Fibroblast of skin of scalp (primary cell): ENCODE measurements around the gene CGB1. TPM values are rescaled to one million over a fixed set of nuclear protein-coding genes. Genes with fewer than 3 reads are reported as not detected.
"Not testable (repeated sequence)": the region's sequence is repeated elsewhere in the genome, so short reads cannot be mapped to it uniquely, and the experiment has no call there.

ENCODE experiments used
- DNase-seq: peaks from one replicate; pipeline ENCODE4 v3.0.0-alpha.2; 2013
- polyA plus RNA-seq, 2 experiments: library from polyadenylated mRNA; unstranded; fragments of 120-200 nt; gene quantifications; one replicate each; pipeline ENCODE4 v1.2.1, GENCODE V29; 2013; ENCODE audit not compliant: insufficient read length in 2 of 2

CGB1 gene
- polyA plus RNA-seq (2013, experiment 1 of 2; ENCODE audit: insufficient read length): not detected
- polyA plus RNA-seq (2013, experiment 2 of 2; ENCODE audit: insufficient read length): not detected

GRCh38 chr19:49036815-49037214, at the start of gene CGB1:
Gene CGB1 (minus strand): TSS chr19:49036895. CDS start chr19:49036711, 184 bp downstream.
- DNase-seq: not testable (repeated sequence)

- DNase-seq: no peak
These were observed 49.6 kb upstream of the CGB1 start for GRCh38 chr19:49086296-49086695.

GRCh38 chr19:49085868-49086232, 49.2 kb upstream of the CGB1 start:
- no peak for DNase-seq

- peak; percentile 100 for DNase-seq
These were observed 48.5 kb upstream of the CGB1 start, which contains the start of gene SNRNP70 for GRCh38 chr19:49085020-49085867. Gene SNRNP70 (plus strand): TSS chr19:49085451. CDS start chr19:49086415, 964 bp downstream.

GRCh38 chr19:49084206-49085019, 47.7 kb upstream of the CGB1 start:
- no peak for DNase-seq

- no peak for DNase-seq
These were observed 44.6 kb upstream of the CGB1 start for GRCh38 chr19:49081273-49081672.

GRCh38 chr19:49080392-49080791, 43.7 kb upstream of the CGB1 start:
- no peak for DNase-seq

- peak; percentile 58 for DNase-seq
These were observed 38.2 kb upstream of the CGB1 start for GRCh38 chr19:49074869-49075268.

GRCh38 chr19:49073514-49074378, 37.1 kb upstream of the CGB1 start:
- DNase-seq: peak; percentile 49

- peak; percentile 11 for DNase-seq
These were observed 35.3 kb upstream of the CGB1 start for GRCh38 chr19:49071860-49072547.

GRCh38 chr19:49070416-49070815, 33.7 kb upstream of the CGB1 start:
- no peak for DNase-seq

- DNase-seq: no peak
These were observed 32.3 kb upstream of the CGB1 start for GRCh38 chr19:49069026-49069425.

GRCh38 chr19:49067554-49067953, 30.9 kb upstream of the CGB1 start:
- no peak for DNase-seq

GRCh38 chr19:49065905-49066512, 29.3 kb upstream of the CGB1 start:
- no peak for DNase-seq

GRCh38 chr19:49064768-49065611, 28.3 kb upstream of the CGB1 start, which contains the start of gene NTF4:
Gene NTF4 (minus strand): TSS chr19:49064818. CDS start chr19:49061997, 2,821 bp downstream.
- peak; percentile 54 for DNase-seq

- DNase-seq: no peak
These were observed 27.4 kb upstream of the CGB1 start for GRCh38 chr19:49064029-49064629.

GRCh38 chr19:49061445-49061844, 24.8 kb upstream of the CGB1 start:
- no peak for DNase-seq

- no peak for DNase-seq
These were observed 24.3 kb upstream of the CGB1 start for GRCh38 chr19:49061000-49061399.

GRCh38 chr19:49059053-49059452, 22.4 kb upstream of the CGB1 start:
- DNase-seq: no peak

- peak; percentile 72 for DNase-seq
These were observed 21.9 kb upstream of the CGB1 start for GRCh38 chr19:49058562-49058961.
